NCI-H1436 (cell line): ENCODE measurements around the gene ZBTB4.
A peak's percentile ranks its signal among the peaks of the same experiment; 100 is the strongest.

Experiments
- DNase-seq: peaks from one replicate; lab custom pipeline; 2025; lab: John Stamatoyannopoulos, UW

The ZBTB4 gene

GRCh38 chr17:7440834-7441195, 38.6 kb downstream of the ZBTB4 start:
- no peak for DNase-seq

- DNase-seq: peak; percentile 53
These were observed 39.2 kb downstream of the ZBTB4 start for GRCh38 chr17:7440113-7440833.

GRCh38 chr17:7439462-7440112, 39.8 kb downstream of the ZBTB4 start, which contains the start of gene FGF11:
Gene FGF11 (plus strand): TSS chr17:7439512. CDS start chr17:7439621, 109 bp downstream.
- no peak for DNase-seq

DNA sequence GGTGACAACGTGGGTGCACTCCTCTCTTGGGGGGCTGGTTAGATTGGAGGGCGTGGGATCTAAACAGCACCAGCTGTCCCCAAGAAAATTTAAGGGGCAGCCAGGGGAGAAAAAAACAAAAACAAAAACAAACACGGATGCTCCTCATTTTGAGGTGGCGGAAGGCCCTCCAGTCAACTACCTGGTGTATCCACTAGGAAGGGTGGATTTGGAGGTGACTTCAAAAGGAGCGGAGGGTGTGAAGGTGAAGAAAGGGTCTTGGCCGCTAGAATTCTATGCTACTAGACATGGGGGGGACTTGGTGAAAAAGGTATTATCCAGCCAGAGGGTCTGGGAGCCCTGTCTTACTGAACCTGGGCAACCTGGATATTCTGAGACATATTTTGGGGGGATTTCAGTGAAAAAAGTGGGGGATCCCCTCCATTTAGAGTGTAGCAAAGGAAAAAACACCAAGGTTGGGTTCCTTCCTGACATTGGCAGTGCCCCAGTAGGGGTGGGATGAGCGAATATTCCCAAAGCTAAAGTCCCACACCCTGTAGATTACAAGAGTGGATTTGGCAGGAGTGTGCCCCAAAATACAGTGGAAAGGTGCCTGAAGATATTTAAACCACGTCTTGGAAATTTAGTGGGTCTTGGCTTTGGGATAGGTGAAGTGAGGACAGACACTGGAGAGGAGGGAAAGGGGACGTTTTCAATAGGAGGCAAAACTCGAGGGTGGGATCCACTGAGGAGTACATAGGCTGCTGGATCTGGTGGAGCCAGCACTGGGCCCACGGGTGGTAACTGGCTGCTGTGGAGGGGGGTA, 40.6 kb downstream of the ZBTB4 start:
- DNase-seq: no peak

DNA sequence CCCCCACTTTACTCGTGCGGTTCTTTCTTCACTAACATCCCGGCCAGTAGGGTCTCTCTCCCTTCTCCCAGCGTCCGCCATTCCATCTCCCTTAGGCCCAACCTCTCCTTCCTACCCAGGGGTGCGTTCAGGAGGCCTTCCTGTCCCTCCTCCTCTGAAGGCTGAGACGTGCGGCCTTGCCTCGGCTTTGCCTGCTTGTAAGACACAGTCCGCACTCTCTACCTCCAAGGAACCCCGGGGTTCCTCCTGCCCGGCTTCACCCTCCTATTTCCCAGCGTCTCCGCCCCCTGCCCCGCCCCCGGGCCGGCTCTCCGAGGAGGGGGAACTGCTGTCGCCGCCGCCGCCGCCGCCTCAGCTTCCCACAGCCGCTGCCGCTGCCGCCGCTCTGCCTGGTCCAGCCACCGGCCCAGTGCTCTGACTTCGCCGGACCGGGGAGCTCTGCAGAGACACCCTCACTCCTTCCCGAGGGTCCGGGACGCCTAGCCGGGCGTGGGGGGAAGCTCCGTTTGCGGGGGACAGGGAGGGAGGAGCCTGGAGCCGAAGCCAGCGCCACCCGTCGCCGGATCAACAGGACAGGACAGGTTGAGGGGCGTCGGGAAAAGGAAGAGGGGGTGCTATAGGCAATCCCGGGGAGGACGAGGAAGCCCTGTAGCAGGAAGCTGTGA, 41.3 kb downstream of the ZBTB4 start:
- no peak for DNase-seq

- no peak for DNase-seq
These were observed 42.0 kb downstream of the ZBTB4 start for GRCh38 chr17:7437369-7437863.

- peak; percentile 67 for DNase-seq
These were observed 42.7 kb downstream of the ZBTB4 start for GRCh38 chr17:7436556-7437368.

DNA sequence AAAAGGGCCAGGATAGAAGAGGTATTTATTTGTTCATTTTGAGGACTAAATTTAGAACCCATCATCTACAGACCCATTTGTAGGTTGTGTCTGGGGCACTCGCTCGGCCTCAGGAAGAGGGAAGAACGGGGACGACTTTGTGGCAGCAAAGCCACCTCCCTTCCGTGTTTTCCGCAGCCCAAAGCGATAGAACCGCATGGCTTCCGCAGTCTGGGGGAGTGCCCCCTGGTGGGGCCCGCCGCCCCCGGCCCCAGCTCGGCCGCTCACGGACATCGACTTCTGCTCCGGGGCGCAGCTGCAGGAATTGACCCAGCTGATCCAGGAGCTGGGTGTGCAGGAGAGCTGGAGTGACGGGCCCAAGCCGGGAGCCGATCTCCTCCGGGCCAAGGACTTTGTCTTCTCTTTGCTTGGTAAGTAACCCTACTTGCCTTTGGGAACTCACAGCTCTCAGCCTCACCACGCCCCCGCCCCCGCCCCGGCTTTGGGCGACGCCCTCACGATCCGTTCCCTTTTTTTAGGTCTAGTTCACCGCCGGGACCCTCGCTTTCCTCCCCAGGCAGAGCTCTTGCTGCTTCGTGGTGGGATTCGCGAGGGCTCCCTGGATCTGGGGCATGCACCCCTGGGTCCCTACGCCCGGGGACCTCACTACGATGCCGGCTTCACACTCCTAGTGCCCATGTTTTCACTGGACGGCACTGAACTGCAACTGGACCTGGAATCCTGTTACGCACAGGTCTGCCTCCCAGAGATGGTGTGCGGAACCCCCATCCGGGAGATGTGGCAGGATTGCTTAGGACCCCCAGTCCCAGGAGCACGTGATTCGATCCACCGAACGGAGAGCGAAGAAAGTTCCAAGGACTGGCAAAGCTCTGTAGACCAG, 43.5 kb downstream of the ZBTB4 start:
- peak; percentile 15 for DNase-seq

GRCh38 chr17:7432296-7432695, 47.1 kb downstream of the ZBTB4 start:
- DNase-seq: no peak

- no peak for DNase-seq
These were observed 48.2 kb downstream of the ZBTB4 start for GRCh38 chr17:7431231-7431630.

DNA sequence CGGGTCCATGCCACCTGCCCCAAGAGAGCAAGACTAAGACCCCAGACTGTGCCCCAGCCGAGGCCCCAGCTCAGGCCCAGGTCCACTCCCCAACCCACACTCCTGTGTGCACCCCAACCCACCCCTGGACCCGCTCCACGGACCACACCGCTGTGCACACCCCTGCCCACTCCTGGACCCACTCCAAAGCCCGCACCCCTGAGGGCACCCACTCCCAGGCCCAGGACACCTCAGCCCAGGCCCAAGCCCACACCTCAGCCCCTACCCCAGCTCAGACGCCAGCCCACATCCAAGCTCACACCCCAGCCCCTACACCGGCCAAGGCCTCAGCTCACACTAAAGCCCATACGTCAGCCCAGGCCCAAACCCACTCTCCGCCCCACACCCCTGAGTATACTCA, 49.7 kb downstream of the ZBTB4 start:
- no peak for DNase-seq

DNA sequence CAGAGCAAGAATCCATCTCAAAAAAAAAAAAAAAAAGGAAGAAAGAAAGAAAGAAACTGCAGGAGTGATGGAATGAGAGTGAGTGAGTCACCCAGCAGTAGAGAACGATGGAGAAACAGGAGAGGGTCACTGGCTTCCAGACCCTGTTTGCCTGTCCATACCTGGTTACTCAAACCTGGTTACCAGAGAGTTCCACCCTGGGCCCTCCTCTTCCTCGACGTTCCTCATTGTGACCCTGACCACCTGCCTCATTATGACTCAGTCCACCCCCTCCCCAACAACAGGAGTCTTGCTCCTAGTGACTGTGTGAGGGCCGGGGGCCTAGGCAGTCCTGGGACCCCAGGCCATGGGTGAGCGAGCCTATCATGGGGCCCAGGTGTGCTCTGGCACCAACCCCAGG, 50.9 kb downstream of the ZBTB4 start, which contains the start of gene SPEM3:
Gene SPEM3 (plus strand): TSS at position 301 of the 400 bp plus-strand sequence. CDS start 46 bp downstream, at position 347.
- no peak for DNase-seq

- DNase-seq: no peak
These were observed 51.9 kb downstream of the ZBTB4 start for GRCh38 chr17:7427549-7427948.

DNA sequence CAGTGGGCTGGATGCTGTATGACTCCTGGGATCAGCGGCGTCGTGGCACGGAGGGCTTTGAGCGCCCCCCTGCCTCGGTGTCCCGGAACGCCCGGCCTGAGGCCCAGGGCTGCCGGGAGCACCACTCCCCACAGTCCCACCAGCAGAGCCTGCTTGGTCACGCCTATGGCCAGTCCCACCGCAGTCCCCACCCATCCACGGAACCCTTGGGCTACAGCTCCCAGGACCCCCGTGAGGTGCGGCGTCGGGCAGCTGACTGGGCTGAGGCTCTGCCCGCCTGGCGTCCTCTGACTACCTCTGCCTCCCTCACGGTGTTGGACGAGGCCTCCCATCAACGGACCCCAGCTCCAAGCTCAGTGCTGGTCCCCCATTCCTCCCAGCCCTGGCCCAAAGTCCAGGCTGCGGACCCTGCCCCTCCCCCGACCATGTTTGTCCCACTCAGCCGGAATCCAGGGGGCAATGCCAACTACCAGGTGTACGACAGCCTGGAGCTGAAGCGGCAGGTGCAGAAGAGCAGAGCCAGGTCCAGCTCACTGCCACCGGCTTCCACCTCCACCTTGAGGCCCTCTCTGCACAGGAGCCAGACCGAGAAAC, 52.4 kb downstream of the ZBTB4 start:
- no peak for DNase-seq

- no peak for DNase-seq
These were observed 53.1 kb downstream of the ZBTB4 start for GRCh38 chr17:7426203-7426863.

DNA sequence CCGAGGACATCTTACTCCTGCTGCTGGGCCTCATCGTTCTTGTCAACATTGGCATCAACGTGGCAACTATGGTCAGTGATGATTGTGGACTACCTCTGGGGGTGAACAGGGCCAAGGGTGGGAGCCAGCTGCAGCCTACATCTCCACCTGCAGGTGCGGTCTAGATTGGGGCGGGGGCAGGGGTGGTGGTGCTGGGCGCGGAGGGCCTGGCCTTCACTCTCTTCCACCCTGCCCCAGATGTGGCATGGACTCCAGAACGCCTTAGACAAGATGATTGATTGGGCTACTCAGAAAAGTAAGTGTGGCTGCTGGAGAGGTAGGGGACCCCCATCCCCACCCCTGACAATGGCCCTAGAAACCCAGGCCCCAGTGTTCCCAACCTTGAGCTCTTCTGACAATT, 53.7 kb downstream of the ZBTB4 start:
- no peak for DNase-seq

- DNase-seq: no peak
These were observed 54.1 kb downstream of the ZBTB4 start, which contains the start of gene SPEM2 for GRCh38 chr17:7425316-7425715. Gene SPEM2 (plus strand): TSS chr17:7425616. CDS start chr17:7425689, 73 bp downstream.

GRCh38 chr17:7423679-7424078, 55.8 kb downstream of the ZBTB4 start:
- no peak for DNase-seq

GRCh38 chr17:7421186-7421585, 58.2 kb downstream of the ZBTB4 start:
- DNase-seq: no peak
